Fibroblast of mammary gland (primary cell): ENCODE measurements around the gene SNED1.

Experiments used
- DNase-seq: peaks from one replicate; pipeline ENCODE4 v3.0.0-alpha.2; 2010; ENCODE audit warnings: low read depth
- H3K4me3 ChIP-seq: 2 replicates; pipeline ENCODE4 v1.5.1; 2011; ENCODE audit warnings: low read depth, mild to moderate bottlenecking, low read length, moderate library complexity; ENCODE audit not compliant: control insufficient read depth
- TF ChIP-seq, protein P1 (sequence below): conservative IDR thresholded peaks from 2 replicates; pipeline ENCODE4 v1.5.1; 2011; ENCODE audit warnings: low read depth, low read length, inconsistent platforms; ENCODE audit not compliant: control insufficient read depth, insufficient read depth

SNED1 gene

DNA sequence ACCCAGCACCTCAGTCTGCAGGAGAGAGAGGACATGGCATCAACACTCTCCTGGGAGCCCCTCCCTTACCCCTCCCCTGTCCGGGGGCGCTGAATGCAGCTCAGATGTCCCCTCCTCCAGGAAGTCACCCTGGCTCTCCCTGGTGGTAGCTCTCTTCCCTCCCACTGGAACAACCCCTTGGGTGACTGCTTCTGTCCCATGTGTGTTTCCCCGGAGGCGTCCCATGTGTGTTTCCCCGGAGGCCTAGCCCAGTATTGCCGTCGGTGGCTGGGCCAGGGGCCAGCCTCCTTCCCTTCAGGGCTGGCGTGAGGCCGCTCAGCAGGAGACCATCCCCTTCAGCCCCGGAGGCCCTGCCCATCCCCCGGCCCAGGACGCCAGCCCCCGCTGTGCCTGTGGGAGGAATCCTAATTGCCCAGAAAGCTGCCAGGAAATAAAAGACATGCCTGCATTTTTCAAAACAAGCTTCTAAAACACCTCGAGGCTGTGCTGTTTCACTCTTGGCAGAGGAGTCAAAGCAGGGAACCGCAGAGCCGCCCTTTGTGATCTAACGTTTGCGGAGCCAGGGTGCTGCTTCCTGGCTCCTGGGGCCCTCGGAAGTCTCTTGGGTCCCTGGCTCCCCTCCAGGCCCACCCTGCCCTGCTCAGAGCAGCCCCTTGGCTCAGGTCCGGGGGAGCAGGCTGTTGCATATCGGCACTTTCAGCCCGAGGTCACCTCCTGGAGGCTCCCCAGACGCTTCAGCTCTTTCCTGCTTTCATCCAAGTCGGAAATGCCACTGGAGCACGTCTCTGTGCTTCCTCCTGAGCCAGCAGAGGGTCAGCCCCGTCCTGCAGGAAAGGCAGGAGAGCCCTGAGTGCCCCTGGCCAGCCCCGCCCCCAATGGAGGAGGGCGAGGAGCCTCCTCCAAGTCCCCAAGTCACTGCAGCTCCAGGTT is 11.4 kb downstream of the SNED1 start:
- TF ChIP-seq, protein P1, sequence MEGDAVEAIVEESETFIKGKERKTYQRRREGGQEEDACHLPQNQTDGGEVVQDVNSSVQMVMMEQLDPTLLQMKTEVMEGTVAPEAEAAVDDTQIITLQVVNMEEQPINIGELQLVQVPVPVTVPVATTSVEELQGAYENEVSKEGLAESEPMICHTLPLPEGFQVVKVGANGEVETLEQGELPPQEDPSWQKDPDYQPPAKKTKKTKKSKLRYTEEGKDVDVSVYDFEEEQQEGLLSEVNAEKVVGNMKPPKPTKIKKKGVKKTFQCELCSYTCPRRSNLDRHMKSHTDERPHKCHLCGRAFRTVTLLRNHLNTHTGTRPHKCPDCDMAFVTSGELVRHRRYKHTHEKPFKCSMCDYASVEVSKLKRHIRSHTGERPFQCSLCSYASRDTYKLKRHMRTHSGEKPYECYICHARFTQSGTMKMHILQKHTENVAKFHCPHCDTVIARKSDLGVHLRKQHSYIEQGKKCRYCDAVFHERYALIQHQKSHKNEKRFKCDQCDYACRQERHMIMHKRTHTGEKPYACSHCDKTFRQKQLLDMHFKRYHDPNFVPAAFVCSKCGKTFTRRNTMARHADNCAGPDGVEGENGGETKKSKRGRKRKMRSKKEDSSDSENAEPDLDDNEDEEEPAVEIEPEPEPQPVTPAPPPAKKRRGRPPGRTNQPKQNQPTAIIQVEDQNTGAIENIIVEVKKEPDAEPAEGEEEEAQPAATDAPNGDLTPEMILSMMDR, result no peak
- H3K4me3 ChIP-seq, result peak overlapping the region; percentile 22
- peak; percentile 82 for DNase-seq

DNA sequence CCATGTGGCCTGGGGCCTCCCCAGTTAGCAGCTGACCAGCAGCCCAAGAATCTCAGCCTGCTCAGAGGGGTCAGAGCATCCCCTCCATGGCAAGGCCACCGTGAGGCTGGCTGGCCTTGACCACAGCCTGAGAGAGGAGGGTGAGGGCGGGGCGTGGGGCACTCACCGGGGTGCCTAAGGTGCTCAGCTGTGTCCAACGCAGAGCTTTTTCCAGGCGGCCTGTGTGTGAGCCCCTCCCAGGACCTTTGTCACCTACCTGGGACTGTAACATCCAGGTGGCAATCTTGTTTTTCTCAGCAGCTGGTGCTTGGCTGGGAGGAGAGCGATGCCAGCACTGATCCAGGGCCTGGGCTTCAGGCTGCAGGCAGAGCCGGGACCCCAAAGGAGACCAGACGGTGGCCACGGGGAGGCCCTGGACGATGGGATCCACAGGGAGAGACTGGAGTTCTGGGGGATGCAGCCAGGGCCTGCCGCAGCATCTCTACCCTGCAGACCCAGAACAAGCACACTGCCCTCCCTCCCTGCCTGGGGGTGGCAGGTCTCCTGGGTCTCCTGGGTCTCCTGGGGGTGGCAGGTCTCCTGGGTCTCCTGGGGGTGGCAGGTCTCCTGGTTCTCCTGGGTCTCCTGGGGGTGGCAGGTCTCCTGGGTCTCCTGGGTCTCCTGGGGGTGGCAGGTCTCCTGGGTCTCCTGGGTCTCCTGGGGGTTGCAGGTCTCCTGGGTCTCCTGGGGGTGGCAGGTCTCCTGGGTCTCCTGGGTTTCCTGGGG is 12.3 kb downstream of the SNED1 start:
- DNase-seq, result no peak
- TF ChIP-seq, protein P1, result no peak
- no peak overlapping the region for H3K4me3 ChIP-seq

GRCh38 chr2:241011296-241011600 is 12.8 kb downstream of the SNED1 start:
- TF ChIP-seq, protein P1, result no peak
- no peak for DNase-seq
- no peak overlapping the region for H3K4me3 ChIP-seq

GRCh38 chr2:241011751-241012510 is 13.5 kb downstream of the SNED1 start:
- no peak for DNase-seq
- TF ChIP-seq, protein P1, result no peak
- H3K4me3 ChIP-seq, result no peak overlapping the region

DNA sequence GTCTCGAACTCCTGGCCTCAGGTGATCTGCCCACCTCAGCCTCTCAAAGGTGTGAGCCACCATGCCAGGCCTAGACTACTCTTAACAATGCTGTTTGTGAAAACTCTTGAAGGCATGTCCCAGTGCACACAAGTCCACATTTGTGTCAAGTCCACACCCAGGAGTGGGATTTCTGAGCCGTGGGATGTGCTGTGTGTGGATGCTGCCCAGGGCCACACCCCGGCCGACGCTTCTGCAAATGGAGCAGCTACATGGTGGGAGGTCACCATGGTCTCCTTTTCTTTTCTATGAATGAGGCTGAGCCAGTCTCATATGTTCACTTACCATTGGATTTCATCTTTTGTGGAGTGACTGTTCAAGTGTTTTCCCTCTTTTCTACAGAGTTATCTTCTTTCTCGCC is 15.8 kb downstream of the SNED1 start:
- H3K4me3 ChIP-seq, result no peak overlapping the region
- DNase-seq, result no peak

GRCh38 chr2:241014764-241015163 is 16.3 kb downstream of the SNED1 start:
- DNase-seq, result no peak
- TF ChIP-seq, protein P1, result no peak
- H3K4me3 ChIP-seq, result no peak overlapping the region

More for the DNA sequence above, 15.8 kb downstream of the SNED1 start:
- TF ChIP-seq, protein P1, result no peak
